Retina (tissue), 1 donor: ENCODE results near the gene HBG1.
"Not testable (repeated sequence)": the region's sequence is repeated elsewhere in the genome, so short reads cannot be mapped to it uniquely, and the experiment has no call there.

Experiments used
- DNase-seq: peaks from one replicate; pipeline ENCODE4 v3.0.0-alpha.2; 2016

Gene HBG1

DNA sequence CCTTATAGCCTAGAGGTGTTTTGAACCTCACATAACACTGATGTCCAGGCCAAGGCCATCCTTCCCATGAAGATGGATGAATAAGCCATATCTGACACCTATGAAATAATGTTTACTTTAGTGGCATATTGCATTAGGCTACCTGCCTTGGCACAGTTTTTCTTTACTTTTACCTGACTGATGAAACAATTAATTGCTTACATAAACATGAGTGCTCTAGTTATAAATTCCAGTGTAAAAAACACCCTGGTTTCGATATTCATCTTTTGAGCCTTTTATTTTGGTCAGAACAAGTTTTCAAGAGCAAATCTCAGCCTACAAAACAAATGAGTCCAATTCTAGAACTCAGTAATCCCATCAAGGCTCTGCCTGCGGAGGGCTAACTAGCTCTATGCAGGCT is 27.0 kb upstream of the HBG1 start:
- no peak for DNase-seq

GRCh38 chr11:5275369-5276110 is 25.9 kb upstream of the HBG1 start:
- no peak for DNase-seq

DNA sequence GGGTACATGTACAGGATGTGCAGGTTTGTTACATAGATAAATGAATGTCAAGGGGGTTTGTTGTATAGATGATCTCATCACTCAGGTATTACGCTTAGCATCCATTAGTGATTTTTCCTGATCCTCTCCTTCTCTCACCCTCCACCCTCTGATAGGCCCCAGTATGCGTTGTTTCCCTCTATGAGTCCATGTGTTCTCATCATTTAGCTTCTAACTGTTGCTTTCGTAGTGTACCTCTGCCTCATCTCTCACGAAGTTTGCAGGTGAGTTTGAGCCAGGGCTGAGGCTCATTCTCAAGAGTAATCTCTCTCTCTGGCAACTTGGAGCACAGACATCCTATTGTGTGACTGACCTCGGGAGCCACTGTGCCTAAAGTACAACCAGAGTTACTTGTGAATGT is 24.7 kb upstream of the HBG1 start:
- no peak for DNase-seq

- no peak for DNase-seq
These were observed 22.8 kb upstream of the HBG1 start for GRCh38 chr11:5272395-5273017.

GRCh38 chr11:5269715-5270147 is 20.1 kb upstream of the HBG1 start, which contains the start of gene HBE1:
TSS of gene HBE1 (minus strand) at chr11:5269945. CDS start at chr11:5269890, 55 bp downstream.
- no peak for DNase-seq

- DNase-seq = no peak
These were observed 17.4 kb upstream of the HBG1 start for GRCh38 chr11:5267033-5267563.

- no peak for DNase-seq
These were observed 17.0 kb upstream of the HBG1 start for GRCh38 chr11:5266609-5267008.

DNA sequence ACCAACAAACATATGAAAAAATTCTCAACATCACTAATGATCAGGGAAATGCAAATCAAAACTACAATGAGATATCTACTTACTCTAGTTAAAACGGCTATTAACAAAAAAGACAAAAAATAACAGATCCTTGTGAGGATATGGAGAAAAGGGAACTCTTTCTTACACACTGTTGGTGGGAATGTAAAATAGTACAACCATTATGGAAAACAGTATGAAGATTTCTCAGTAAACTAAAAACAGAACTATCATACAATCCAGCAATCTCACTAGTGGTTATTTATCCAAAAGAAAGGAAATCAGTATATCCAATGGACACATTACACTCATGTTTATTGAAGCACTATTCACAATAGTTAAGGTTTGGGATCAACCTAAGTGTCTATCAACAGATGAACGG is 16.2 kb upstream of the HBG1 start:
- no peak for DNase-seq

GRCh38 chr11:5258543-5259262 is 9.0 kb upstream of the HBG1 start:
- DNase-seq = no peak

GRCh38 chr11:5257296-5257695 is 7.6 kb upstream of the HBG1 start:
- DNase-seq = no peak

DNA sequence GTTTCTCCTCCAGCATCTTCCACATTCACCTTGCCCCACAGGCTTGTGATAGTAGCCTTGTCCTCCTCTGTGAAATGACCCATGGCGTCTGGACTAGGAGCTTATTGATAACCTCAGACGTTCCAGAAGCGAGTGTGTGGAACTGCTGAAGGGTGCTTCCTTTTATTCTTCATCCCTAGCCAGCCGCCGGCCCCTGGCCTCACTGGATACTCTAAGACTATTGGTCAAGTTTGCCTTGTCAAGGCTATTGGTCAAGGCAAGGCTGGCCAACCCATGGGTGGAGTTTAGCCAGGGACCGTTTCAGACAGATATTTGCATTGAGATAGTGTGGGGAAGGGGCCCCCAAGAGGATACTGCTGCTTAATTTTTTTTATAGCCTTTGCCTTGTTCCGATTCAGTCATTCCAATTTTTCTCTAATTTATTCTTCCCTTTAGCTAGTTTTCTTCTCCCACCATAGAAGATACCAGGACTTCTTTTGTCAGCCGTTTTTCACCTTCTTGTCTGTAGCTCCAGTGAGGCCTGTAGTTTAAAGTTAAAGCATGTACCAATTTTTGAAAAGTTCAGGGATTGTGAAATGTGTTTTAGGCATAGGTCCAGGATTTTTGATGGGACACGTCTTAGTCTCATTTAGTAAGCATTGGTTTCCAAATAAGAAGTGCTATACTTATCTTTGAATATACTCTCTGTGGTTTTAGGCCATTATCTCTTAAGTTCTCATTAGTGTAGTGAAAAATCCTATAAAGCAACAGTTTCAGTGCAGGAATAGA is 5.2 kb upstream of the HBG1 start, which contains the start of gene HBG2:
Gene HBG2 (minus strand): TSS at position 136 of the 768 bp plus-strand sequence. CDS start 53 bp downstream, at position 83.
- not testable (repeated sequence) for DNase-seq

GRCh38 chr11:5254023-5254422 is 4.4 kb upstream of the HBG1 start:
- DNase-seq = not testable (repeated sequence)

DNA sequence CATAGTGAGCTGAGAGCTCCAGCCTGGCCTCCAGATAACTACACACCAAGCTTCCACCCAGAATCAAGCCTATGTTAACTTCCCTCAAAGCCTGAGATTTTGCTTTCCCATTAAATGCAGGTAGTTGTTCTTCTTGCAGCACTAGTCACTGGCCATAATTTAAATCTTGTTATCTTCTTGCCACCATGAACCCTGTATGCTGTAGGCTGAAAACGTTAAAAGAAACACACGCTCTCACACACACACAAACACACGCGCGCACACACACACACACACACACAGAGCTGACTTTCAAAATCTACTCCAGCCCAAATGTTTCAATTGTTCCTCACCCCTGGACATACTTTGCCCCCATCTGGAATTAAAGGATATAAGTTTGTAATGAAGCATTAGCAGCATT is 3.8 kb upstream of the HBG1 start:
- DNase-seq = not testable (repeated sequence)

DNA sequence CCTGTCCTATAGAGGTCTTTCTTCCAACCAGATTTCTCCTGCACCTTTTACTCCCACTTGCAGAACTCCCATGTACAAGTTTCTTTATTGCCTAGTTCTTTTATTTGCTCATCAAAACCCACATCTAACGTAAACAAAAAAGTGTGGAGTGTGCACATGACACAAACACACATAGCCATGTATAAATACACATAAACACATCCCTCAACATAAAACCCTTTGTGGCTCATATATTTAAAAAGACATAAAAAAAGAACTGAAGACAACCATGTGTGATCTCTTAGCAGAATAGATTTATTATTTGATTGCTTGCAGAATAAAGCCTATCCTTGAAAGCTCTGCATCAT is 3.2 kb upstream of the HBG1 start:
- DNase-seq = no peak

- no peak for DNase-seq
These were observed 2.7 kb upstream of the HBG1 start for GRCh38 chr11:5252192-5252918.

DNA sequence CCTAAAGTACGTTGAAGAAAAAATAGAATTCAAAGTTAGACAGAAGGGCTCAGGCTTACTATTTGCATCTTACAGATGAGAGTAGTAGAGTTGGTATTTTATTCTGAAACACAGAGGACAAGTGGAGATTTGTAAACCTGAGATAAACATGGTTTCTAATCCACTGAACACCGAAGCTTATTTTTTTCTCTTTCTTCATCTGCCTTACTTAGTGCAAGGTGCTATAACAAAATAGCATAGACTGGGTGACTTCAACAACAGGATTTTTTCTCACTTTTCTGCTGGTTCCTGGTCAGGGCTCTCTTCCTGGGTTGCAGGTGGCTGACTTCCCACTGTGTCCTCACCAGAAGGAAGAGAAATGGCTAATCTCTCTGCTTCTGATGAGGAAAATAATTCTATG is 2.1 kb upstream of the HBG1 start:
- no peak for DNase-seq

- DNase-seq = no peak
These were observed 1.0 kb upstream of the HBG1 start for GRCh38 chr11:5250543-5251204.

- DNase-seq = not testable (repeated sequence)
These were observed 1.2 kb downstream of the HBG1 start for GRCh38 chr11:5248498-5248897.

DNA sequence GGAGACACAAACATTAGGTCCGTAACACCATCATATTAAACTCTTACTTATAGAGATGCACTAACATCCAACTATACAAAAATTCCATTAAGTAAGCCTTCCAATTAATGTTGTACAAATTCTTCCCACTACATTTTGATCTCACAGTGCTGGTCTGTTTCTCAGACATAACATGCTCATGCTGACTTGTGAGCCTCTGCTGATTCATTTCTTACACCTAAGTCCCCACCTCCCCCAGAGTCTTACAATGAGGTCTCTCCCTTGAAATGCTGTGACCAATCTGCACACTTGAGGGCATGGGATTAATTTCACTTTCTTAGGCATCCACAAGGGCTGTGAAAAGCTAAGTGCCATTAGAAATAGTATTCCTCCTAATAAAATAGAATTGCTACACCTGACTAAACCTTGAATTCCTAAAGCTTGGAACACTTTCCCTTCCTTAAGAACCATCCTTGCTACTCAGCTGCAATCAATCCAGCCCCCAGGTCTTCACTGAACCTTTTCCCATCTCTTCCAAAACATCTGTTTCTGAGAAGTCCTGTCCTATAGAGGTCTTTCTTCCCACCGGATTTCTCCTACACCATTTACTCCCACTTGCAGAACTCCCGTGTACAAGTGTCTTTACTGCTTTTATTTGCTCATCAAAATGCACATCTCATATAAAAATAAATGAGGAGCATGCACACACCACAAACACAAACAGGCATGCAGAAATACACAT is 2.0 kb downstream of the HBG1 start:
- DNase-seq = no peak

GRCh38 chr11:5246772-5247471 is 2.7 kb downstream of the HBG1 start:
- DNase-seq = no peak
